Non-pigmented ciliary epithelial cell (primary cell): ENCODE measurements around the gene PPP1R9A.

Experiments
- DNase-seq: peaks from one replicate; pipeline ENCODE4 v3.0.0-alpha.2; 2010; ENCODE audit warnings: low read depth

PPP1R9A gene

GRCh38 chr7:94909179-94909466 lies 1.7 kb downstream of the PPP1R9A start:
- DNase-seq, result no peak

GRCh38 chr7:94912085-94912484 lies 4.7 kb downstream of the PPP1R9A start:
- no peak for DNase-seq

GRCh38 chr7:94913391-94913790 lies 6.0 kb downstream of the PPP1R9A start:
- no peak for DNase-seq

- no peak for DNase-seq
Observed at GRCh38 chr7:94921911-94922310, 14.5 kb downstream of the PPP1R9A start.

GRCh38 chr7:94922457-94922856 lies 15.1 kb downstream of the PPP1R9A start:
- no peak for DNase-seq

DNA sequence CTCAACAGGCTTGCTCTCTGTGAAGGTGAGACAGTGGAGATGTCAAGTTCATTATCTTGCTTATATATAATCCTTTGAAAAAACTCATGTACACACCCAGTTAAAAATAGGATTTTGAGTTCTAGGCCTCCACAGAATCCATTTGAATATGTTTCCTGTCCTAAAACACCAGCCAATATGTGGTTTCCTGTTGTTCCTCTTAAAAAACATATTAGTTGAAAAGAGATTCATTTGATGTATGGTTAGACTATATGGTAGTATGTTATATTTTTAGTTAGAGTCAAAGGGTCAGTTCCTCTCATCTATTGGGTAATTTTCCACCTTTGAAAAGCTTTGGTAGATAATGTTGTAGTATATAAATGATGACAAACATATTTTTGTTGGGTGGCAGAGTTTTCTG lies 16.0 kb downstream of the PPP1R9A start:
- no peak for DNase-seq

GRCh38 chr7:94928168-94928707 lies 20.8 kb downstream of the PPP1R9A start:
- no peak for DNase-seq

- no peak for DNase-seq
Observed at GRCh38 chr7:94933256-94933990, 26.0 kb downstream of the PPP1R9A start.

DNA sequence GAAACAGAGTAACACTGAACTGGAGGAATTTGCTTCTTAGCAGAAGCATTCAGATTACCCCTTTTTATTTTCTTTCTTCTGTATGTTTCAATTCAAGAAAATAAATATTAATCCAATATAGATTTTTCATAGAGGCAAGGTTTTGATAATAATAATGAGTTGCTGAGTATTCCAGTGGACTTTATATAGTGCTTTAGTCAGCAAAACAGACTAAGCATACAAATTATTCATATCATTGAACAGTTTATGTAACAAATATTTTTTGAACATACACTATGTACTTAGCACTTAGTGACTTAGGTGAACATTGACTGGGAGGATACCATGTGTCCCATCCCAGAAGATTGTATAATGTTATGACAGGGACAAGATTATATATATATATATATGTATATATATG lies 32.0 kb downstream of the PPP1R9A start:
- DNase-seq, result no peak

DNA sequence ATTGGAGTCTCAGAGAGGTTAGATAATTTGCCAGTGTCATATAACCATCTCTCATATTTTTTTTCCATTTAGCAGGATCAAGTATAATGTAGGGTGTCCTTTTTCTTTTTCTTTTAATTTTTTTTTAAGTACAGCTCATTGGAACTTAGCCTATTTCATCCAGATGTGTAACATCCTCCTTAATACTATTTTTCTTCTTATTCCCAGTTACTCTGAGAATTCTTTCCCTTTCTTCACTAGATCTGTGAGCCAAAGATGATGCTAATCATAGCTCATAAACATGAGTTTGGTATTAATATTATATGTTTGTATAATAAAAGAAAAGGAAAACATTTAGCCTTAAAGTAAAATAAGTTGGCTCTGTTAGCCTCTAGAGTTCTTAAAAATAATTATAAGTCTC lies 32.8 kb downstream of the PPP1R9A start:
- no peak for DNase-seq

- DNase-seq, result no peak
Observed at GRCh38 chr7:94941844-94942632, 34.6 kb downstream of the PPP1R9A start.

- no peak for DNase-seq
Observed at GRCh38 chr7:94943134-94943533, 35.7 kb downstream of the PPP1R9A start.

DNA sequence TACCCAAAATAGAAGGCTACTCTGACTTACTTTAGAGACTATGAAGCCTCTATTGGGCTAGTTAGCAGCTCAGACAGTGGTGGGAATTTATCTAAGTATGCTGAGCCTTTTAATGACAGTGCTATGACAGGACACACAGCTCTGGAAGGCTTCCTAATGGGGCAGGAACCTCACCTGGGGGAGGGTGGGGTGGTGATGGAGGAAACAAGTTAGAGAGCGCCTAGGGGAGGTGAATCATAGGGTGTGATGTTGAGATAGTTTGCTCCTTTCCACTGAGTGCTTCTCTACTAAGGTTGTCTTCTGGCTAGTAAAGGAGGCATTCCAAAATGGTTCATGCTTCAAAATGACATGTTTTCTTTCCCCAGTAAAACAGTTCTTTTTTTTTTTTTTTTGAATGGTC lies 42.1 kb downstream of the PPP1R9A start:
- no peak for DNase-seq

GRCh38 chr7:94955807-94956206 lies 48.4 kb downstream of the PPP1R9A start:
- DNase-seq, result no peak

GRCh38 chr7:94957061-94957460 lies 49.7 kb downstream of the PPP1R9A start:
- DNase-seq, result no peak

DNA sequence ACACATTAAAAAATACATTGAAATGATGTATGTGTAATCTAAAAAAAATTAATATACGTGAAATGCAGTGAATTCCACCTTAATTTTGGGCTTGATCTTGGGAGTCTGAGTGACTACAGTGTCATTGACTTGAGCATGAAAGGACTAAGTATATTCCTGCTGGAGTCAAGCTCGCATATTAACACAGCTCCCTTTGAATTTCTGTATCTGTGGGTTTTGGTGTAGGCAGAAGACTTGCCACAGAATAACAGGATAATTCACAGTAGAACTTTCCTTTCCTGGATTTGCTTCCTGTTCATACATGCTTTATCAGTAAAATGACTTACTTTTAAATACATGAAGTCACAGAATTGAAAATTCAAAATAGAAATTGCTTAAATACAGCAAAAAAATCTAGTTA lies 55.3 kb downstream of the PPP1R9A start:
- DNase-seq, result no peak

DNA sequence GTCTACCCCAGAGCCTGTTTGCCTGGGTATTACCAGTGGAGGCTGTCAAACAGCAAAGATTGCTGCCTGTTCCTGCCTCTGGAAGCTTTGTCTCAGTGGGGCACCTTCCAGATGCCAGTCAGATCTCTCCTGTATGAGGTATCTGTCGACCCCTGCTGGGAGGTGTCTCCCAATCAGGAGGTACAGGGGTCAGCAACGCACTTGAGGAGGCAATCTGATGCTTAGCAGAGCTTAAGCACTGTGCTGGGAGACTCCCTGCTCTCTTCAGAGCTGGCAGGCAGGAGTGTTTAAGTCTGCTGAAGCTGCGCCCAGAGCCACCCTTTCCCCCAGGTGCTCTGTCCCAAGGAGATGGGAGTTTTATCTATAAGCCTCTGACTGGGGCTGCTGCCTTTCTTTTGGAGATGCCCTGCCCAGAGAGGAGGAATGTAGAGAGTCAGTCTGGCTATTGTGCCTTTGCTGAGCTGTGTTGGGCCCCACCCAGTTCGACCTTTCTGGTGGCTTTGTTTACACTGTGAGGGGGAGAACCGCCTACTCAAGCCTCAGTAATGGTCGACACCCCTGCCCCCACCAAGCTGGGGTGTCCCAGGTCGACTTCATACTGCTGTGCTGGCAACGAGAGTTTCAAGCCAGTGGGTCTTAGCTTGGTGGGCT lies 62.2 kb downstream of the PPP1R9A start:
- DNase-seq, result no peak

DNA sequence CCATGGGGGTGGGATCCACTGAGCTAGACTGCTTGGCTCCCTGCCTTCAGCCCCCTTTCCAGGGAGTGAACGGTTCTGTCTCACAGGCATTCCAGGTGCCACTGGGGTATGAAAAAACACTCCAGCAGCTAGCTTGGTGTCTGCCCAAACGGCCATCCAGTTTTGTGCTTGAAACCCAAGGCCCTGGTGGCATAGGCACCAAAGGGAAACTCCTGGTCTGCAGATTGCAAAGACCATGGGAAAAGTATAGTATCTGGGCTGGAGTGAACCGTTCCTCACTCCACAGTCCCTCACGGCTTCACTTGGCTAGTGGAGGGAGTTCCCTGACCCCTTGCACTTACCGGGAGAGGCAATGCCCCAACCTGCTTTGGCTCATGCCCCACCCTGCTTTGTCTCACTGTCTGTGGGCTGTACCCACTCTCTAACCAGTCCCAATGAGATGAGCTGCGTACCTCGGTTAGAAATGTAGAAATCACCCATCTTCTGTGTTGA lies 62.7 kb downstream of the PPP1R9A start:
- no peak for DNase-seq

DNA sequence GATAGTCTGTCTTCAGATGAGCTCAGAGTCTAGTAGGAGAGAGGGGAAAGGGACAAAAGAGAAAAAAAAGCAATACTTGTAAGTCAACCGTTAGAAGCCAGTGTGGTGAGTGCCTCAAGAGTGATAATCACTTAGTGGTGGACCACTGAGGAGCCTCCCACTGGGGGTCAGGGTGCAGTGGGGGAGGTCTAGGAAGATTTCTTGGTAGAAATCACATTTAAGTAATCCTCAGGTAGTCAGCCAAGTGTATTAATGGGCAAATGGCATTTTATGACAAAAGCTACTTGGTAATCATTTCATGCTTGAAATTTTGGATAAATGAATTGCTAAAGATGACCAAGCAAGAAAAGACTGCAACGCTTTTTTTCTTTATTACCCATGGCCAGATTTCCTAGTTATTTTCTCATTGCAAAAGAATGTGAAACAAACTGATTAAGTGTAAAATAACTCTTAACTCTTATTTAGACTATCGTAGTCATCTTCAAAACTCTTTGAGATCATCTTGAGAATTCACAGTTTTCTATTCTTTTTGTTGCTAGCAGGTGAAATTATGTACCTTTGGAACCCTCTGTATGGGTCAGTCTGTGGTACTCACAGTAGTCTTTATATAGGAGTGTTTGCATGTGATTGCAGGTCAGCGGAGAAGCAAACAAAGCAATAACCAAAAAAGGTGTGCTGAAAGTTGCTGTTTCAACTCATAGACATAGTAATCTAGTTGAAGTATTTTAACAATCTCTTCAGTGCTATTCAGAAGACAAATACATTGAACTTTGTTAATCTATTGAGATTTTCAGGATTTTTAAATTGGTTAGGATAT lies 63.9 kb downstream of the PPP1R9A start:
- no peak for DNase-seq

DNA sequence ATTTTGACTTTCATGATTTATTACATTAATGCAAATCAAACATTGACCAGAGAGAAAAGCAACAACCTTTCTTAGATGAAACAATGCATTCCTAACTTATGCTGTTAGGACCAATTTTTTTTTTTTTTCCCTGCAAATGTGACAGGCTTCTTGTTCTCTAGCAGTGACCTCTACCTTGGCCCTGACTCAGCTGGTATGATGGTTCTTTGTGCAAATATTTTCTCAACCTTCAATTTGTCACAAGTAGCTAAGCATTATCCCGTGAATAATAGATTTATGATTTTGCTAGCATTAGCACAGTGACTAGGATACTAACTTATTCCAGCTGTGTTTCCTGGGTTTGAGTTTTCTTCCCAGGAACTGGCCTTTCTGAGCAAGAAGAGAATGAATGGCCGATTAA lies 64.9 kb downstream of the PPP1R9A start:
- no peak for DNase-seq

- no peak for DNase-seq
Observed at GRCh38 chr7:94973844-94974243, 66.5 kb downstream of the PPP1R9A start.

DNA sequence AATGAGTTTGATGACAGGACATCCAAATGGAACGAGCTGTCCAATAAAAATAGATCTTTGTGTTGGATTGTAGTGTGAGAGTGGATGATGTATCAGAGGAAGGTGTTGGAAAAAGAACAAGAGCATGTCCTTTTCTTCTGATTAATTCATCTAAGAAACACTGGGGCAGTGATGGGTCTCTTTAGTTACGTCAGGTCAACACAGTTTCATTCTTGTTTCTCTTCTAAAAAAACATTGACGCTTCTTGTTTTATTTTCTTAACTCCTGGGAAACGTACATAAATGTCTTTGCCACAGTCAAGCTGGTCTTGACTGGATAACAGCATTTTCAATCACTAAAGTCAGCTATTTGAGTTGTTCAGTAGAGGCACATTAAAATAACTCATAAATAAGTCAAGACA lies 67.0 kb downstream of the PPP1R9A start:
- DNase-seq, result no peak
